GM18511 (cell line): ENCODE data around the gene RHNO1.
A peak's percentile ranks its signal among the peaks of the same experiment; 100 is the strongest.

Experiments used
- ATAC-seq: cut with Tn5 transposase; IDR thresholded peaks from one replicate; pipeline ENCODE4 v1.9.1; 2021; ENCODE audit warnings: mild to moderate bottlenecking, moderate library complexity; ENCODE audit not compliant: unreplicated experiment

Gene RHNO1, protein sequence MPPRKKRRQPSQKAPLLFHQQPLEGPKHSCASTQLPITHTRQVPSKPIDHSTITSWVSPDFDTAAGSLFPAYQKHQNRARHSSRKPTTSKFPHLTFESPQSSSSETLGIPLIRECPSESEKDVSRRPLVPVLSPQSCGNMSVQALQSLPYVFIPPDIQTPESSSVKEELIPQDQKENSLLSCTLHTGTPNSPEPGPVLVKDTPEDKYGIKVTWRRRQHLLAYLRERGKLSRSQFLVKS

DNA sequence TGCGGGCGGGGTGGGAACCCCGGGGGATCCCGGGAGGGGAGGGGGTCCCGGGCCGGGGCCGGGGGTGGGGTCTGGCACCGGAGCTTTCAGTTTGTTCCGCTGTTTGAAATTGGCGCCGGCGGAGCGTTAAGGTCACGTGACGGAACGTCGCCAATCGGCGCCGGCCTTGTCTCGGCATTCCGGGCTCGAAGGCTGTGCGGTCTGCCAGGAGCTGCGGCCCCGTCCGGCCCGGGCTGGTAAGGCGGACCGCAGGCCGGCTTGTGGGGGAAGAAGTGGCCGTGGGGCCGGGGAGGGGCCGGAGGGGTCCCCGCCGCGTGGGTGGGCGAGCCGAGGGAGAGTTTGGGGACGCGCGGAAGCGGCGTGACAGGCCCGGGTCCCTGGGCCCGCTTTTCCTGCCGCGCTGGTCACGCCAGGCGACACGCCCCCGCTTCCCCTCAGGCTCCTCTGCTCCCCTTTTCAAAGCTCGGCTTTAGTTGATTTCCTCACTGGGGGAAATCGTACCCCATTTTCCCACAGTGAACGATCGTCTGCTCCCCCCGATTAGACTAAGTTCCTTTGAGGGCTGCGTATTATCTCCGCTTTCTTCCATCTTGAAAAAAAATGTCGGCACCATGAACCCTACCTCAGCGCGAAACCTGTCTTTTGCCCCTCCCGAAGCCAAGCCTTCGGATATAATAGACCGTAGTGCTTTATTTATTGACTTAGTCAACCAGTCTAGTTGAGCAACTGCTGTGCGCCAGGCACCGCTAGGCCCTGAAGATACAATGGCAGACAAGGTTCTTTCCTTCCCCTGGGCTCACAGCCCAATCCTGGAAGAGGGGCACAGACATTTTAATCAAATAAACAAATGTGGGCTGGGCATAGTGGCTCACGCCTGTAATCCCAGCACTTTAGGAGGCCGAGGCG, at the start of gene RHNO1, which contains the start of gene FOXM1:
RHNO1 (plus strand) TSS at position 177 of the 906 bp plus-strand sequence. CDS start 8,144 bp downstream, outside the sequence.
FOXM1 (minus strand) TSS at position 128 of the 906 bp plus-strand sequence. CDS start 2,696 bp downstream, outside the sequence.
- peak; percentile 83 for ATAC-seq

DNA sequence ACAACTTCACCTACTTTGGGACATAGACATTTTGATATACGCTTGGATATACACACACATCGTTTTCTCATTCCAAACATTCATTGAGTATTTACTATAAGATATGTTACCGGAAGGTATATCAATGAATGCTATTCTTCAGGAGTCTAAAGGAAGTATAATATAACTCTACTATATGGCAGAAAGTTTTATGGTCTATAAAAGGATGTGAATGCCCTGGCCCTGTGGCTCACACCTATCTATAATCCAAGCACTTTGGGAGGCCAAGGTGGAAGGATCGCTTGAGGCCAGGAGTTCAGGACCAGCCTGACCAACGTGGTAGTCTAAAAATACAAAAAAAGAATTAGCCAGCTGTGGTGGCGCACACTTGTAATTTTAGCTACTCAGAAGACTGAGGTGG, 47.7 kb upstream of the RHNO1 start:
- ATAC-seq = no peak

DNA sequence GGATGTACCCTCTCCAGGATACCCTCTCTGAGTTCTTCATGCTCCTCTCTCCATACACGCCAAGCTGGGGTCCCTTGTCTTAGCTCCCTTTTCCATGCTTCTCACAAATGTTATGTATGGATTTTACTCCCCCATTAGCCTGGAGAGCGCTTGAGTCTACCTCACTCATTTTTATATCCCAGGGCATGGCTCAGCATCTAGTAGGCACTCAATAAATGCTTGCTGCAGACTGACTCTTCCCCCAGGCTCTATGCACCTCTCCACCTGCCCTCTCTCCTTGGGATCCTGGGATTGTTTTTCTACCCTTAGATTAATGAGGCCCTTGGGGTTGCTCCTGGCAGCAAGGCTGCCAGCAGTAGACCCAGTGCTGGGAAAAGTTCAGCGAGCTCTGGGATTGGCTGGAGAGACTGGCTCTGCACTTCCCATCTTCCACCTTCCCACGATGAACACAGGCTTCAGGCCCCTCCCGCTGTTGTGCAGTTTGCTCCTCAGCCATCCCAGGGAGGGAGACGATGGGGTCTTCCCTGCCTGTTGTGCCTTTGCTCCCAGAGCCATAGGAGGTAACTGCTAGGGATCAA, 44.4 kb upstream of the RHNO1 start:
- ATAC-seq = no peak

DNA sequence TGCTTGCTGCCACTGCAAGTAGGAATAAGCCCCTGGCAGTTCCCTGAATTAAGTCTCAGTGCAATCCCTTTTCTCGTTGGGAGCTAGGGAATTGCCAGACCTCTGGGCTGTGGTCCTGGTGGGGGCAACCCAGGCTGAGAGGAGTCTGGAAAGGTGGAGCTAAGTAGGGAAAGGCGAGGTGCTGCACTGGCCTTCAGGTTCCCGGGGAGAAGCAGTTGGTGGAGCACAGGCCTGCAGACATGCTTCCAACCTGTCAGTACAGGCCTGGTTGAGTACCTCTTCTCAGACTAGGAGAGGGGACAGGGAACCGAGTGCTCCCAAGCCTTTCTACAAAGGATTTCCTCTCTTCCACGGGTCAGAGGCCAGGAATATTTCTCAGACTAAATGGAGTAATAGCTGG, 43.7 kb upstream of the RHNO1 start:
- ATAC-seq = no peak

DNA sequence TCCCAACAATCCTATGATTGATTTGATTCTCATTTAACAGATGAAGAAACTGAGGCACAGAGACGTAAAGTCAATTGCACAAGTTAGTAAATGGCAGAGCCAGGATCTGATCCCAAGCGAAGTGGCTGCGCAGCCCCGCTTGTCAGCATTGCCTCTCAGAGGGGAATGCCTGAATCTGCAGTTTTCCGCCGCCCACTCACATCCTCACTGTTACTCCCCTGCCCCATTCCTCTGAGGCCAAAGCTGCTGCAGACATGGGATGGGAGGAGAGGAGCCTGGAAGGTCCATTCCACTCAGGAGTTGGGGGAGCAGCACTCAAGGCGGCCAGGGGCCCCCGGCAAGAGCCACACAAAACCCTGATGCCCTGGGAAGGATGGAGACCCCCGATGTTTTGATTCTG, 43.2 kb upstream of the RHNO1 start:
- no peak for ATAC-seq

DNA sequence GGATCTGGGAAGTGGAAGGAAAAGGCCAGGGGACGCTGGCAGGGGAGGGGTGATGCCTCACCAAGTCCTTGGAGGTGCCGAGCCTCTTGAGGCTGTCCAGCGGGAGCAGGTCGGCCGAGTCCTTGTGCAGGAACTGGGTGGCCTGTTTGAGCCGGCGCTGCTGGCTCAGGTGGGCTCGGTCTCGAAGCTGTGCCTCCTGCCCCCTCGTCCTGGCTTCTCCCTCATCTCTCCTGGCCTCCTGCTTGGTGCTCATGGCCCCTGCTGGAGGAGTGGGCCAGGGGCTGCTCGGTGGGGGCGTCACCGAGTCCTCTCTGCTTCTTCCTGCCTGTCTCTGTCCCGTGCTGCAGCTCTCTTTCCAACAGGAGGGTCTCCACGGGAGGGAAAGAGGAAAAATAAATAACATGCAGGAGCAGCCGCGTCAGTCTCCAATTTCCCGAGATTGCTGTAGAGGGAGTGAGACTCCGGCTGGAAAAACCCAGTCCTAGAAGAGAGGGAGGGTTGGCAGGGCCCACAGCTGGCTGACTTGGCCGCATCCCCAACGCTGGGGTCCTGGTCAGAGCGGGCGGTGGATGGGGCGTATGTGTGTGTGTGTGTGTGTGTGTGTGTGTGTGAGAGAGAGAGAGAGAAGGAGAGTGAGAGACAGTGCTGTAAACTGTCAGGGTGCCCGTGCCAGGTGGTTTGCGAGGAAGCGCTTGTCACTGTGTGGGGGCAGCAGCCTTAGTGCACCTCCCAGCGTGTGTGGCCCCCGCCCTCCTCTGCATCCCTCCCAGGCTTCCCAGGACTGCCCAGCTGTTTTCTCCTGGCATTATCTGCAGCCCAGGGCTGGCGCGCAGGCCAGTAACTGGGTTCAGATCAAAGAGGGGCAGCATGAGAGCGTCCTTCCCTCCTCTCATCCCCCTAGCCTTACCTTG, 42.2 kb upstream of the RHNO1 start, which contains the start of gene NRIP2:
NRIP2 (minus strand) TSS at position 455 of the 911 bp plus-strand sequence; CDS start at position 403, 52 bp downstream.
- no peak for ATAC-seq

DNA sequence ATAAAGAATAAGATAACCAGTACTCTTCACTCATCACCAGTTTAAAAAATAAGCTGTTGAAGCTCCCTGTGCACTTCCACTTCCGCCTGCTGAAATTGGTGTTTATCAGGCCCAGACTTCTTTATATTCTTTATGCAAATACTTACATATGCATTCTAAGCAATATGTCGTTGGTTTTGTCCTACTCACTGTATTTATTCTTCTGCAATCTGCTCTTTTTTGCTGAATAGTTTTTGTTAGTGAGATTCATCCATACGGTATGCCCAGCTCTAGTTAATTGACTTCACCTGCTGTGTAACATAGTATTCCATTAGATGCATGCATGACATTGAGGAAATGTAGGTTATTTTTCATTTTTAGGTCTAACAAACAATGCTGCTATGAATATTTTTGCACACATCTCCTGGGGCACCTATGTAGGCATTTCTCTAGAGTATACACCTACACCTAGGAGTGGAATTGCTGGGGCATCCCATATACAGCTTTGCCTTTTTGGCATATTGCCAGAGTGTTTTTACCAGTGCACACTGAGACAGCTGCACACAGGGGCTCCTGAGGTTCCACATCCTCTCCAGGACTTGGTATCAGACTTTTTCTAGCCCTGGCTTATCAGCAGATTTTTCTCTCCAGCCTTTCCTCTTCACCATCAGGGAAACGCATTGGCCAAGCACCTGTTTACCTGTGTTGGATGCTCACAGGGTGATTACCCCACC, 41.2 kb upstream of the RHNO1 start:
- ATAC-seq = no peak

DNA sequence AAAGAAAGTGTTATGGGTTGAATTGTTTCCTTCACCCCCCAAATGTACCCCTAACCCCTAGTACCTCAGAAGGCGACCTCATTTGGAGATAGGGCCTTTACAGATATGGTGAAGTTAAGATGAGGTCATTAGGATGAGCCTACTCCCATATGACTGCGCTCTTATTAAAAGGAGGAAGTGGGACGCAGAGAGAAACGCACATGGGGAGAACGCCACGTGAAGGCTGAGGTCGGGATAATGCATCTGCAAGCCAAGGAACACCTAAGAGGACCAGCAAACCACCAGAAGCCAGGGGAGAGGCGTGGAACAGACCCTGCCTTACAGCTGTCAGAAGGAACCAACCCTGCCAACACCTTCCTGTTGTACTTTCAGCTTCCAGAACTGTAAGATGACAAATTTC, 40.4 kb upstream of the RHNO1 start:
- ATAC-seq = no peak

DNA sequence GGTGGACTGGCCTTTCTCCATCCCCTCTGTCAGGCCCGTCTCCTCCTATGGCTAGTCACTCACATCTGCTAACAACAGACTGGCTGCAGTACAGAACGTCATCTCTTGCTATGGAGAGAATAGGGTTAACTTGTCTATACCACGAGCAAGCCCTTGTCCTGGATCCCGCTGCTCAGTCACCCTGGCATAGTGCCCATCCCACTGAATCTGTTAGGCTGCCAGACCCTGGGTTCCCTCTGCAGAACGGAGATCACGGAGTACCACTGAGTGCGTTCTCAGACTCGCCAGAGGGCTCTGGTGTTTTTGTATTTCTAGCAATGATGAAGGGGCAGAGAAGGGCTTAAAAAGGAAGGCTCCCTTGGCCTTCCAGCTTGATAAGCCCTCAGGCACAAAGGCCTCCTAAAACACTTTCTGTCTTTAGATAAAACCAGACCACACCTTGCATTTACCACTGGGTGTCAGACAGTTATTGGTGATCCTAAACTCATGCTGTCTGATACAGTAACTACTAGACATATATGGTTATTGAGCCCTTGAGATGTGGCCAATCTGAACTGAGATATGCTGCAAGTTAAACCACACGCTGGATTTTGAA, 35.9 kb upstream of the RHNO1 start:
- no peak for ATAC-seq

DNA sequence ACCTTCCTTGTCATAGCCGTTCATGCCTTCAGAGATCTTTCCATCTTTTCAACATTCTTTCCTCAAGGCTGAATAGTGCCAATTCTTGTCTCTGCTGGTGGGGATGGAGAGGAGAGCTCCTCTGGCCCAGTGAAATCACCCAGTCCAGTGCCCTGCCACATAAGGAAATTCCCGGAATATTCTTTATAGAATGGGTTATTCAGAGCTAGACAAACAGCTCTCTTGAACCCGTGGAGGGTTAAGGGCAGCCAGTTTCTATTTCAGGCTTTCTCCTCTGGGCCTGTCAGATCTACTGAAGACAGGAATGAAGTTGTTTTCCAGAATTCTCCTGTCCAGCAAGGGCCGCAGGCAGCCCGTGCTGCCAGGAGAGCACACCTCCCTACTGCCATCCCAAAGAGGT, 34.1 kb upstream of the RHNO1 start:
- no peak for ATAC-seq

DNA sequence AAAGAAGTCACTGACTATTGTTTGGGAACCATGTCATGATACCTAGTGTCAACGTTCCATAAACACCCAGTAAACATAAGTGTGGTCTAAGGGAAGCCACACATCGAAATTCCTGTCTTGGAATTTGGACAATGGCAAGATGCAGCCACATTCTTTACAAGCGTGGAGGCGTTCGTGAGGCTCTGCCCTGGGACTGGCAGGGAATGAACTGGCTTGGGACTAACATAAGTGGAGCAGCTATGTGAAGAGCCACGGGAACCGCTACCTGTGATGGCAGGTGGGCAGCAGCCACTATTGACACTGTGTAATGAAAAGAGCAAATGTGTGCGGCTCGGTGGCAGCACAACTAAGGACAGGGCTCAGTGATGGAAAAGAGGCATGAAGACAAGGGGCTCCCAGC, 32.2 kb upstream of the RHNO1 start:
- no peak for ATAC-seq

DNA sequence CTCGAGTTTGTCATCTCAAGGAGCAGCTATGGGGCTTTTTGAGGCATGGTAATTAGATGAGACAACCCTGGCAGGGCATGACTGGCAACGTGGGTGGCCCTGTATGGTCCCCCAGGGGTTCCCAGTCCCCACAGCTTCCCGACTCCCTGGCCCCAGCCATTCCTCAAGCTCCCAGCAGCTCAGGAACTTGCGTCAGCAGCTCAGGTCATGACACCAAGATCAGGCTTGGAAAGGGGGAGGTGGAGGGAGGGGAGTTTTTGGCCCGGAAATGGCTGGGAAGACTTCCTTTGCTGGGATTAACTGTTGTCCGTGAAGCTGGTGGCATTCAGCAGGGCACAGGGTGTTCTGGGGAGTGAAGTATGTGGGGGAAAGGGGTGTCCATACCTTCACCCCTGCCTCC, 31.7 kb upstream of the RHNO1 start:
- no peak for ATAC-seq

DNA sequence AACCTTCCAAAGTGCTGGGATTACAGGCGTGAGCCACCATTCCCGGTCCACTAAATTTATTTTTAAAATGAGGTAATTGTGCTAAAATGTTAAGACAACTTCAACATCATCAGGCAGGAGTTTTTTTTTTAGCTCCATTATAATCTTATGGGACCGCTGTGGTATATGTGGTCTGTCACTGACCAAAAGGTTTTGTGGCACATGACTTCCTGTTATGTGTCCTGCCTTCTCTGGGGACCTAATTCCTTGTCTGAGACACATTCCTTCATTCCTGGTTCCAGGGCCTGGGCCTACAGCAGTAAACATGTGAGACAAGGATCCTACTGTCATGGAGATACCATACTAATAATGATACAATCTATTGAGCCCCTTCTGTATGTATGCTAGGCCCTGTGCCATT, 25.1 kb upstream of the RHNO1 start:
- ATAC-seq = no peak

DNA sequence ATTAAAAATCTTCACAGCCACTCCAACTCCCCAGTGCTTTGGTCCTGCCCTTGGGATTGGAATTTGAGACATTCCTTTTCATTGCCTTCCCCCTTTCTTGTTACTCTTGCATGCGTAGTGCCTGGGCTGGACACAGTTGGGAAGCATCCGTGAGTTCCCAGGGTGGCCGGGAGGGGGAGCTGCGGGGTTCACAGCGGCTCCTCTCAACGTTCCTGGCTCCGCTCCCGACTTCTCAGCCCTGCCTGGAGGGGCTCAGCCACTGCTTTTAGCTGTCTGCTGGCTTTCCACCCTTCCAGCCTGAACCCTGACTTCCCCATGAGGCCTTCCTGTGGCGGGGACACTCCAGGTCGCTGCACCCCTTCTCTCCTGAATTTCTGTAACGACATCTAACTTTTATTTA, 23.4 kb upstream of the RHNO1 start:
- no peak for ATAC-seq

DNA sequence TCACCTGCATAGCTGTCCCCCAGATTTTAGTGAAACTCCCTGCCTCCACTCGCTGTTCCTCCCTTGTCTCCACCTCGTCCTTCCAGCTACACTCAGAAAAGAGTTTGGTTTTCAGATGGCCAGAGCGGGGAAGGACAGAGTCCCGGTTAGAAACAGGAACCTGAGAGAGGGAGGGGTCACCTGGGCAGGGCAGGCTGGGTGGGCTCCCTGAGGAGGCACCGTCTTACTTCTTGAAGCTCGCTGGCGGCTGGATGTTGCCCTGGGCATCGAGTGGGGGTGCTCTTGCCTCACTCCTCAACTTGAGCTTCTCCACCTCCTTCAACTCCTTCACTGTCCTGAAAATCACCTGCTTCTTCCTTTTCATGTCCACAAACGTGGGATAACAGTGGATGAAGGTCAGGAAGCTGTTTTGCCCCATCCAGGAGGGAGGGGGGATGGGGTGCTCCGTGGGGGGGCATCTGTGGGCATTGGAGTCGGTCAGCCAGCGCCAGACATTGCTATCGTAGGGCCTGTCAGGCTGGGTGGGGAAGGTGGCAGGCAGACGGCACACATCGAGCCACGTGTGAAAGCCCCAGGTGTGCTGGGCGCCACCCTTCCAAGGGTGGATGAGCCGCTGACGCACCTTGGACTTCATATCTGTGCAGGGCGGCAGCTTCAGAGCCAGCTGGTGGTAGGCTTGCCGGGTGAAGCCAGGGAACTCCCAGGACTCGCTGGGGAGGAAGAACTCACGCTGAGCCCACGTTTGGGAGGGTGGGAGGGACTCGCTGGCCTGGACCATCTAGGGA, 22.2 kb upstream of the RHNO1 start:
- ATAC-seq = no peak

DNA sequence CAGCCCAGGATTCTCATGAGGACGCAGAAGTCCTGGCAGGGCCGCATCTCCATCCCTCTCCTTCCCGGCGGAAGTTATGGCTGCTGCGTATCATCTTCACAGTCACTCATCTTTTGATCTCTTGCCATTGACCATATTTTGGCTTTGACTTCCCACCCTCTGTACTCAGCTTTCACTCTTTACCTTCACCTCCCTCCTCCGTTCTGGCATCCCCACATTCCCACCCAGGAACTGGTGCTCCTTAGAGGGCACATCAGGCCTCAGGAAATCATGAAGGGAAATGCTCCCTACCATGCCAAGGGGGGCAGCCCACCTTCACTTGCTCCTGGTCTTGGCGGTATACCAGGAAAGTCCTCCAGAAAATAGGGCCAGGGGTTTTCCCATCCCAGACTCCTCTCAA, 21.5 kb upstream of the RHNO1 start:
- ATAC-seq = no peak

DNA sequence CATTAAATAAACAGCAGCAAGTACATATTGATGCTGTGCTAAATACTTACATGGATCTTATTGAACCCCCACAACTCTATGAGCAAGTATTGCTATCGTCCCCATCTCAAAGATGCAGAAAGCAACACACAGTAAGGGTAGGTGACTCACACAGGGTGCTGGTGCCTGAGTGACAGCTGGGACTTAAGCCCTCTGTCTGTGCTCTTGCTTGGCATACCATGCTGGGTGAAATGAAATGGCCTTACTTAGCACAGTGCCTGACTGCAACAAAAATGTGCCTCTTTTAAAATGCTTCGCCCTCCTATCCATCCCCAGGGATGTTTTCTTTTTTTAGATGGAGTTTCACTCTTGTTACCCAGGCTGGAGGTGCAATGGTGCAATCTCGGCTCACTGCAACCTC, 21.0 kb upstream of the RHNO1 start:
- ATAC-seq = no peak

DNA sequence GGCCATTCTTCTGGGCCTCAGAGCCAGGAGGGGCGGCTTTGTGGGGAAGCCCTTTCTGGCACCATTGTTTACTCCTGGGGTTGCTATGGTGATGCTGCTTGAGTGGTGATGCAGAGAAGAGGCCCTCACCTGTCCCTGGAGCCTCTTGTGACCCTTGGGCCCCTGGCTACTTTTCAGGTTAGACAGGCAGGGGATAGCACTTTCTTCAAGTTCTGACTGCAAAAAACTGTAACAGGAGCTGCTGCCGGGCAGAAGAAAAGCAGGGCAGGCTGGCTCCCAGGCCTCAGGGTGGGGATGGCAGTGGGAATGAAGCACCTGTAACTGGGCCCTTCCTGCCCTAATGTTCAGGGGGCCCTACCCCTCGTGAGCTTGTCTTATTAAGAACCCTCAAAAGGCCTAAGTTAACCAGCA, 20.0 kb upstream of the RHNO1 start, which contains the start of gene TEX52:
TEX52 (minus strand) TSS at position 19 of the 411 bp plus-strand sequence; CDS start at position 6, 13 bp downstream.
- no peak for ATAC-seq

DNA sequence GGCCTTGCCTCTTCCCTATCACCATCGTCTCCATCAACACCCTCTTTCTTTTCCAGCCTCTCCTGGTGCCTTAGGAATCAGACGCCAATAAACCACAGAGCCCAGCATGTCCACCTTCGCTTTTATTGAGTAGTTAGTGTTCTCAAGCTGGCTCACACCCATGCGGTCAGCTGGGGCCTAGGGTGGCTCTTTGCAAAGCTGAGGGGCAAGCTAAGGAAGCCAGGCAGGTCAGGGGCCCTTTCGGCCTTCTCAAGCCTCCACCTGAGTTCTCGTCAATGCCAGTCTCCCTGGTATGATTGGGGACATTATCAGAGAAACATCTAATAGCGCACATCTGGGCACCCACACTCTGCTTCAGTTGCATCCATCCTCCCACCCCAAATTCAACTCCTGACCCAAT, 19.4 kb upstream of the RHNO1 start:
- no peak for ATAC-seq
